NCI-H526 (cell line): ENCODE results near the gene EFNA5.
"Not testable (repeated sequence)": the region's sequence is repeated elsewhere in the genome, so short reads cannot be mapped to it uniquely, and the experiment has no call there.

Experiments used
- DNase-seq, 2 experiments: peaks; one replicate each; lab custom pipeline; 2025; lab: John Stamatoyannopoulos, UW

The EFNA5 gene

DNA sequence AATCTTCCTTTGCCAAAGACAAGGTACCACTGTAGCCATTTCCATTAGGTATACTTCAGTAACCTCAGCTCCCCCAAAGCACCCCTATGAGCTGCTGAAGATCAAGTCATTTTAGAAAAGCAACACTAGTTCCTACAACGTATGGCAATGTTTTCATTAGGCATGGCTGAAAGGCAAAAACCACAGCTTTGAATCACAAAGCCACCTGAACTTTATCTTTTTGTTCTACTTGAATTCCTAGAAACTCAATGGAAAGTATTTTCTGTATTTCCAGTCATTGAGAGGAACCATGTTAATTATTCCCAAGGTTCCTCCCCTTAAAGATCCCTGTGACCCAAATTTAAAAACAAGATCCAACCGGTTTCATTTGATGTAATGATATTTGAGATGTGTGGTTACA lies 152.1 kb downstream of the EFNA5 start:
- no peak for DNase-seq

DNA sequence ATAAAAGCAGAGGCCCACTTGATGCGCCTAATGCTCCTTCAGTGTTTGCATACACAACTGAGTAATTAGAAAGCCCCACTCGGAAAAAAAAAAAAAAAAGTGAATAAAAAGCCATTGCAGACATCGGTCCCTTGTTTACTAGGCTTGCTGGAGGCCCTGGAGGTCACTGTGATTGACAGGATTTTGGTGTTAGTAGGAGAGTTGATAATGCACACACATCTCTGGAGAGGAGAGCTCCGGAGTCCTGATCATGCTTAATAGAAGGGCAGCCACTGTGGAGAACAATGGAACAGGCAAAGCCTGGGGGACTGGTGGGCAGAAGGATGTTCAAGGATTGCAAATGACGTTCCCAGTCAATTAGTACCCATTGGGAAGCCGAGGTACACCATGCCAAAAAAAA lies 152.5 kb downstream of the EFNA5 start:
- DNase-seq, result no peak

DNA sequence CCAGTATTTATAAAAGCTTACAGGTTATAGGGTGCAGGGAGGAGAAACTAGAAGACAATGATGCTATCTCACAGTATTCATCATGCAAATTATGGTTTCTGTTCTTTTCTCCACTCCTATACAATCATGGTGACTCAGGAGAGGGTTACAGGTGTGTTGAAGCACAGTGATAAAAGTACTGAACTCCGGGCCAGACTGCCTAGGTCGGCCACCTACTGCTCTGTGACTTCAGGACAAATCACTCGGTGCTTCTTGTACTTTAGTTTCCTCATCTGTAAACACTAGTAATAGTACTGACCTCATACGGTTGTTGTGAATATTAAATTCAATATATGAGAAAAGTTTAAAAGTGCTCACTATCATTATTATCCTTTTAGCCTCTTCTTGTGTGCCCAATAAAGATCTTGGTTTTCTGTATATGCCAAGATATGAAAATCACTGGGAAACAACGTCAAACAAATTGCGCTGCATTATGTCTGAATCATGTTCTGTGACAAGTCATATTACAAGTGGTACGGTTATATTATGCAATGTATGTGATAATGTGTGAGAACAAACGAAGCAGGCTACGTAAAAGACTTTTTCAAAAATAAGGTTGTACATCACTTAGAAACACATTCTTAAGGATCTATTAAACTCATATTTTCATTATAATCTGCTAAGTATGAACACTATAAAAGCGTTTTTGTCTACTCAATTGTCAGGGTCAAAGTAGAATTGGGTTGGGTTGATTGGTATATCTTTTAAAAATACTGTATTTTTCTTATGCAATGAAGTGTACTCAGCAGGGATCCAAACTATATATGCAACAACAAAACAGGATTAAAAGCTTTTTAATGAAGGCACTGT lies 153.3 kb downstream of the EFNA5 start:
- DNase-seq, result no peak

DNA sequence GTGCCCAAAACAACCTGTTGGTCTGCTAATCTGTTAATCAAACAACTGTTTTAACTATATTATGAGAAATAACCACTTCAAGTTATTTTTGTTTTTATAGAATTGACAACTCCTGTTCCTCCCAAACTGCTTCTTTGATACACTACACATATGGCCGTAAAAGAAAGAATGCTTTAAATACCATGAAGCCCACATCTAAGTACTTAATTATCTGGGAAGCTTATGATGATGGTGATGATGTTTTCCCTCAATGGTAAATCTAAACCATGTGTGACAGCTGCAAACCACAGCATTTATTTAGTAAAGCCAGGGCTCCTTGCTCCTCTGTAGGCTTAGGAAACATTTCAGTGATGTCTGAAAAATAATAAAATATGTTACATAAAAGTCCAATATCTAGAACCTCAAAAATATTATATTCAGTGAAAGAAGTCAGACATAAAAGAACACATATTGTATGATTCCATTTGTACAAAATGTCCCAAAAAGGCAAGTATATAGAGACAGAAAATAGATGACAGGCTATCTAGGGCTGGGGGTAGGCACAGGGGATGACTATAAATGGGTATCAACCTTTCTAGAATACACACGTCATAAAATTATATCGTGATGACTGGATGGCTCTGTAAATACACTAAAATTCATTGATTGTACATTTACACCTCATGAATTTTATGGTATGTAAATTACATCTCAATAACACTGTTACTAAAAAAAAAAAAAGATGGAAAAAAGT lies 154.1 kb downstream of the EFNA5 start:
- no peak for DNase-seq

DNA sequence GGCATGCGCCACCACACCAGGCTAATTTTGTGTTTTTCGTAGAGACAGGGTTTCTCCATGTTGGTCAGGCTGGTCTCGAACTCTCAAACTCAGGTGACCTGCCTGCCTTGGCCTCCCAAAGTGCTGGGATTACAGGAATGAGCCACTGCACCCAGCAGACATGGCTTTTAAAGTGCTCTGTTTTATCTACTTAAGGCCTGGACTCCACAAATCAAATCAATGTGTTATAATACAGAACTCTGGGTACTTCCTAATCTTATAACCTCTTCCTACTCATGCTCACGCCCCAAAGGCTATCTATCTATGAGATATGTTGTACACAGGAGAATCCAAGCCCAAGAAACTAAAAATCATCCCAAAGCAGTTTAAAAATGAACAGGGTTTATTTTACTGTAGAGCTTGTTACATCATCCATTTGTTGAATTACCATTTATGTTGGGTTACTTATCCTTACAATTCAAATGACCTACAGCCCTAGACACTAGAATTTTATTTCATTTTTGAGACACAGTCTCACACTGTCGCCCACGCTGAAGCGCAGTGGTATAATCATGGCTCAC lies 155.1 kb downstream of the EFNA5 start:
- DNase-seq, result no peak

DNA sequence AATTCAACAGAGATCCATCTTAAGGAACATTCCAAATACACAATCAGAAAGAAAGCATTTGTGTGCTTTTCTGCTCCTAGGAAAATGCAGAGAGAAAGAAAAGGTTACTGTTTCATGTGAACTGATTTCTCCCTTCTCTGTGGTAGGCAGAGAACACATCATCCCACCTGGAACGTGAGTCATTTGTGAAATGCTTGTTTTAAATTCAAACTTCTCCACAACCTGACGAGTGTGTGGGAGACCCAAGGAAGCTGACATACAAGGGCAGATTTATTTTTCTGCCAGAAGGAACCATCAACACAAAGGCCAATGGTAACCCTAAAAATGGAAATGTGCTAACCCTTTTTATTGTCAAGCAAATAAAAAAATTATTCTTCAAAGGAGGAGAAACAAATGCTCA lies 156.4 kb downstream of the EFNA5 start:
- no peak for DNase-seq

DNA sequence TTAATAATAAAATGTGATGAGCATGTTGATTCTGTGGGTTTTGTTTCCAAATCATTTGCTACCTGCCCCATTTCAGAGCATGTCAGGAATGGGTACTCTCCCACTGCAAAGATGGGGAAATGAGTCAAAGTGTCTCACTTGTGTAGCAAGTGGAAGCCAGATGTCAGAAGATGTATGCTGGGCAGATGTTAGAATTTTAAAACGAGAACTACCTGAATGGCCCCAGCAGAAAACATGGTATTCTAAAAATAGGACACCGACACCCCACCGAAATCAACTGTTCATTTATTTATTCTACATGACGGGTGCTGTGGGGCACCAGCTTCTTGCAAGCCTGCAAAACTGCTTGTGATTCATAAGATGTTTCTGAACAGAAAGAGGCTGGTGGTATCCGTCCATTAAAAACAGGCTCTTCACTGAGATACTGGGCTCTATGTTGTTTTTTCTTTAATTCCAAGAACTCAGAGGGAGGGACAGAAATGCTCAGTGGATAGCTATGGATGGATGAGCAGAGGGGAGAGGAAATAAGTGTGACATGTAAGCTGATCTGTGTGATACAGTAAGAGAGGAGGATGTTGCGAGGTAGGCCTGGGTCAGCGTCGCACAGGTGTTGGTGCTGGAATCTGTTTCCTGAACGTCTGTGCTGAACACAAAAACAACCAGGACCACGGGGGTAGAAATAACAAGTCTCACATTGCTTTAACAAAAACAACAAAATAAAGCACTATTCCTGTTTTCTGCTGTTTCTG lies 157.2 kb downstream of the EFNA5 start:
- DNase-seq, result no peak

DNA sequence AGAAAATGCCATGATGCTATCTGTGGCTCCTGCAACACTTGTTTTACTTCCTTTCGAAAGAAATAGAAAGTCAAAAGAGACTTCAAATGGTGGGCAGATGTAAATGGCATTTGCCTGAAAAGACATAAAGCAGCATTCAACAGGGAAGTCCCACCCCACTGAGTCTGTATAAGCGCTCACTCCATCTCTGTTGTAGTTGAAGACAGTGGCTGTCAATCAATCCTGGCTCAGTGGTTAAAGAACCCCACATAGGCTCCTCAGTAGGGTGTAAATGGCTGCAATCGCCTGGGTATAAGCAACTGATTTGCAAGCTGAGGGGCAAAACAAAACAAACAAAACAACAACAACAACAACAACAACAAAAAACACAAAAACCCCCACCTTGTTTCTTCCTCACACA lies 158.7 kb downstream of the EFNA5 start:
- DNase-seq, result no peak

DNA sequence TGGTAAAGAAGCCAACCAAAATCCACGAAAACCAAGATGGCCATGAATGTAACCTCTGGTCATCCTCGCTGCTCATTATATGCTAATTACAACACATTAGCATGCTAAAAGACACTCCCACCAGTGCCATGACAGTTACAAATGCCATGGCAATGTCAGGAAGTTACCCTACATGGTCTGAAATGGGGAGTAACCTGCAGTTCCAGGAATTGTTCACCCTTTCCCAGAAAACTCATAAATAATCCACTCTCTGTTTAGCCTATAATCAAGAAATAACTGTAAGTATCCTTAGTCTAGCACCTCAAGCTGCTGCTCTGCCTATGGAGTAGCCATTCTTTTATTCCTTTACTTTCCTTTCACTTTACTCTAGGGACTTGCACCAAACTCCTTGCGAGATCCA lies 160.6 kb downstream of the EFNA5 start:
- no peak for DNase-seq

DNA sequence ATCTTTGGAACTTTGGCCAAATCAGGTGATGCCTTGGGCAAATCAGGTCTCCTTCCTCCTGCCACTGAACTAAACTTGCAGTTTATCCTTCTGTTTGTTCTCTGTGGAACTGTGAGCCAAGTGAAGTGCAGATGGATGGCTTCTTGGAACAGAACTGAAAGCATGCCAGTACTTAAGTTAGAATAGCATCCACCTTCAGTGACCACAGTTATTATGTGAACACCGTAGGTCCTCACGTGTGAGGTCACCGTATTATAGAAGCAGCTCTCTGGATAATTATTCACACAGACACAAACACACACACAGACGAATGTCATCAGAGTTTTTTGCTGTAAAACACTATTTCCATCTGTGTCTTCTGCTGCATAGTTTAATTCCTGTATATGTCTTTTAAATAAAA lies 162.6 kb downstream of the EFNA5 start:
- DNase-seq, result no peak

DNA sequence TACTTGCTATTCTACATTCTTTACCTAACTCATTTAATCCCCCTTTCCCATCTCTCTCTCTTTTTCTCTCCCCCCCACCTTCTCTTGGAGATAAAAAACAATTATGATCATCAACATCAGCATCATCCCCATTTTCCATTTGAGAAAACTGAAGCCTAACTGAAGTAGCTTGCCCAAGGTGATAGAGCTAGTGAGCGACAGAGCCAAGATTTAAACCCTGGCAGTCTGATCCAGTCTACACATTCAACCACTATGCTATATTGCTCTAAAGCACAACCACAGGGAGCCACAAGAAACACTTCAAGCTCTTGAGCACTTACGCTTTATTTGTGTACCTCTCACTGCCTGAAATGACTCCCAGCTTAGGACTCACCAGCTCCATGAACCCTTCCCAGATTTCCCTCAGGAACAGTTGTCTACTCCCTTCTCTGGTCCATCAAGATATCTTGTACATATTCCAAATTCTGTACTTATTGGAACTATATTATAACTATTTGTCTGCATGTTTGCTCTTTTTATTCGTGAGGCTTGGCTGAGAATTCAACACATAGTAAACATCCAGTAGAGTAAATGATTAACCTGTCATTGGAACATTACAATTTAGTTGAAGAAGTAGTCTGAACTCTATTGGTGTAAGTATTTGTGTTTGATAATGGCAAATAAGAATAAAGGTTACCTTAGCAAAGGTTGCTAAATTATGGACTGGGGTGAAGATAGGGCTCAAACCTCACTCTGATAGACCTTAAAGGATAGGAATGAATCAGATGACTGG lies 164.8 kb downstream of the EFNA5 start:
- no peak for DNase-seq

DNA sequence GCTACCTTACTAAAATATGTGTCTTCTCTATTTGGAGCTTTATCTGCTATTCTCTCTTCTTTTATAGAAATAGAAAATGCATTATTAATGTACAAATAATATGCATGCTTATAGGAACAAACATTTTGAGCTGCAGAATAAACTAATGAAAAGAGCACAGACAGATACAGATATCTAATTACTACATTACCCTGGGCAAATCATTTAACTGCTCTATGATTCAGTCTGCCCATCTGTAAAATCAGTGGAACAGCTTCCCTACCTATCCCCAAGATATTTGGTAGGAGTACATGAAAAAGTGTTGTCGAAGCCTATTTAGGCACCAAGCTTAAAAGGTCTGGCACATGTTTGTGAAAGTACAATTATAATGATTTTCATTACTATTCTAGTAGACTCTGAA lies 166.3 kb downstream of the EFNA5 start:
- DNase-seq, result no peak

DNA sequence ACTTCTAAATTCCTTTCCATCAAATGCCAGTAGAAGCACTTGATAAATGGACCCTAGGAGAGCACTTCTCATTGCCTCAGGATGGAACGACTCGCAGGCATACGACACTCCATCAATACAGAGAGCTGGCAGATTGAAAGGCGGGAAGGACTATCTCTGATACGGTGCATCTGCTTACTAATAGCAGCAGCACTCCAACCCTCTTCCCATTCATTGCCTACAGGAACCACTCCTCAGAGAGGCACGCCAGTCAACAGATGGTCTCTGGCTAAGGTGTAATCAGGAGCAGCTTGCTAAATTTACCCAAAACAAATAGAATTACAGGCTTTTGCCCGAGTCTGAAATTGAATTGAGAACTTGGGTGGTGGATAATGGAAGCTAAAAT lies 168.1 kb downstream of the EFNA5 start:
- no peak for DNase-seq

DNA sequence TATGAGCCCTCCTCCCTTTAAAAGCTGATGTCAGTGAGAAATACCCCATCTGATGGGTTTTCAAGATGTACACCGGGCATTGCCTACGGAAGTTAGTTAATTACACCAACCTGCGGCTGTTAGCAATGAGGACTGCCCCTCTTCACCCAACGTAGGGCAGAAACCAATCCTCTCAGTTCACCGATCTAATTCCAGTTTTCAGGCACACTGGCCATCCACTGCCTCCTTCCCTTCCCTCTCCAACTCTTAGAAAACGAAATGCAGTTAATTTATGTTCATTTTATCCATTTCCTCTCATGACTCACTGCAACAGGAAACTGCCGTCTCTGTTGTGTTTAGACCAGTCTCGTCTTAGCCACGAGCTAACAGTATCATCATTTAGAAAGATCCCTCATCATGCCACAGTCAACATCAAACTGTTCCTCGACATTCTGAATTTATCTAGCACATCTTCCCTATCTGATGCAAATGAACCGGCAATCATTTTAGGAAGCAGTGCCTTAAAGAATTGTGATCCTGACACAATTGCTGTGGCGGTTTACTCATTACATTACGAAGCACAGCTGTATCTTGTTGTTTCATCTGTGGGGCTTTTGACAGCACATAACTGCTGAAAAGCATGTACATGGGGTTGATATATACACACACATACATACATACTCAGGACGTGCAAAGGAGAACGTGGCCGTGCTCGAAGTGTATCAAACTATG lies 168.6 kb downstream of the EFNA5 start:
- no peak for DNase-seq

DNA sequence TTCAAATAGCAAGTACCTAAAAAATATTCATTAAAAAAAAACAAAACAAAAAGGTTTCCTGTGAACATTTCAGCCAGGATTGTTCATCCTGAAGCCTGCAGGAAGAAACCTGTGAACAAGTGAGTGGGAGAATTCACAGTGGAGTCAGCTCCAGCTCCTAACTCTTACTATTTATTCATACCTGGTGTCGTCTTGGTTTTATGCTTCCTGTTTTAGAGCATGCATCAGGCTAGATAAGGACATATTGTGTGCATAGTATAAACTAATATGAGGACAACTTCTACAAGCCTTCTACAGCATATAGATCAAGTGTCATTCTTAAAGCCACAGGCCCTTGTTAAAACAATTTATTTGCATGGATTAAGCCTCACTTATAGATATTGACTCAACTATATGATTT lies 169.9 kb downstream of the EFNA5 start:
- peak; percentile 31 to 53 for DNase-seq

DNA sequence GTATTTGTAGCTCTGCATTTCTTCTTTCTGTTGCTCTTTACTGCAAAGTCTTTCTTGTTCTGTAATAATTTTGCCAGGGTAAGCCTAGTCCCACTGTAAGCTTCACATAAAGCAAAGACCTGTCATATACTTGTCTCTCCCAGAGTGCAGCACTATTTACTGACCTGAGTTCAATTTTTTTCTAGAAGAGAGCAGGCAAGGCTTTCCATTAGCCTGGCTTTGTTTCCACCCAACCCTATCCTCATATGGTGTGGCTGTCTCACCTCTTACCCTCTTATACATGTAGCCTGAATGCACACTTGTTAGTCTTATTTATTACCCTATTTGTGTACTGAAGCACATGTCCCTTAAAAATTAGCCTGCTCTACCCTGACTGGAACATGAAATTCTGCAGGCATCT lies 170.4 kb downstream of the EFNA5 start:
- peak; percentile 23 to 38 for DNase-seq

DNA sequence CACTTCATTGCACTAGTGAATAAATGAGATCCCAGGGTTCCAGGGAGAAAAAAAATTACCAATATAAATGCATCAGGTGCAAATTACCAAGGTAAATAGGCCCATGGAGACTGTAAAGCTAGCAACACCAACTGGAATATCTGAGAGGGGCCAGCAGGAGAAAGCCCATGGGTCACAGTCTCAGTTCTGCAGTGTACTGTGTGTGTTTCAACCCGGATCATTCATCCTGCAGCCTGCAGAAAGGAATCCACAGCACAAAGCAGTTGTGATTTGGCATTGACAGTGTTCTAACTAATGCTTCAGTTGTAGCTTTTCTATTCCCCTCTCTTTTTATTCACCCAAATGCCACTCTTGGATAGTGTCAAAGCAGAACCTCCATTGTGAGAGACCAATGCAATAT lies 171.0 kb downstream of the EFNA5 start:
- DNase-seq, result peak in 1 of 2 experiments; percentile 18

DNA sequence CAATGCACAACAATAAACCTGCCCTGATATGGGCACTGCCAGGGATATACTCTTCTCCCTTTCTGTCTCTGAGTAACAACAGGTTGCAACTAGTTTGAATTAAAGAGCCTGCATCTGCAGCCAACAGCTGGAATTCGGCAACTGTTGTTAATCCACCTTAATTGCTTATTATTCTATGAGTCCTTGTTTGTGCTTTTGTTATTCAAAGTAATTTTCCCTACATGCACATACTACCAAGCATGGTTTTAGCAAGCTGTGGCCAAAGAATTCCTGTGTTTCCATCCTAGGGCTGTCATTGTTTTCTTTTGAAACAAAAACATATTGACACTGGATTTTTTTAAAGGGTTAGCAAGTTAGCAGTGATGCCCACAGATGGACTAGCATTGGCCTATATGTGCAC lies 171.5 kb downstream of the EFNA5 start:
- DNase-seq, result no peak

DNA sequence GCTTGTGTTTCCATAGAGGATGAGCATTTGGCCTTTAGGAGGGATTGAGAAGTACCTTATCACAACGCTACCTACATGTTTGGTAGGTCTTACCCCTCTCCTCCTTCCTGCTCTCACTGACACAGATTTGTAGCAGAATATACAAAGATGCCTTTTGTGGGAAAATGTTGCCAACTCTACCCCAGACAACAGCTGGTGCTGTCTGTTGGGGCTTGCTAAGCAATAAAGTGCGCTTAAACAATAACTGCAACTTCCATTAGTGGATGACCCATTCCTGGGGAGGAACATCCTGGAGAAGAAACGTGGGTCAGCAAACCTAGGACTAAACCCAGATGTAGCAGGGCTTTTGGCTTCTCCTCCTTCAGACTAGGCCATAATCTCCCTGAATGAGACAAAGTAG lies 174.3 kb downstream of the EFNA5 start:
- no peak for DNase-seq

DNA sequence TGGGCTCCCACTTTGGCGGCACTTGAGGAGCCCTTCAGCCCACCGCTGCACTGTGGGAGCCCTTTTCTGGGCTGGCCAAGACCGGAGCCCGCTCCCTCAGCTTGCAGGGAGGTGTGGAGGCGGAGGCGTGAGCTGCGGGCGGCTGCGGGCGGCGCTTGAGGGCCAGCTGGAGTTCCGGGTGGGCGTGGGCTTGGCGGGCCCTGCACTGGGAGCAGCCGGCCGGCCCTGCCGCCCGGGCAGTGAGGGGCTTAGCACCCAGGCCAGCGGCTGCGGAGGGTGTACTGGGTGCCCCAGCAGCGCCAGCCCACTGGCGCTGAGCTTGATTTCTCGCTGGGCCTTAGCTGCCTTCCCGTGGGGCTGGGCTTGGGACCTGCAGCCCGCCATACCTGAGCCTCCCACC lies 176.6 kb downstream of the EFNA5 start:
- DNase-seq, result not testable (repeated sequence)

DNA sequence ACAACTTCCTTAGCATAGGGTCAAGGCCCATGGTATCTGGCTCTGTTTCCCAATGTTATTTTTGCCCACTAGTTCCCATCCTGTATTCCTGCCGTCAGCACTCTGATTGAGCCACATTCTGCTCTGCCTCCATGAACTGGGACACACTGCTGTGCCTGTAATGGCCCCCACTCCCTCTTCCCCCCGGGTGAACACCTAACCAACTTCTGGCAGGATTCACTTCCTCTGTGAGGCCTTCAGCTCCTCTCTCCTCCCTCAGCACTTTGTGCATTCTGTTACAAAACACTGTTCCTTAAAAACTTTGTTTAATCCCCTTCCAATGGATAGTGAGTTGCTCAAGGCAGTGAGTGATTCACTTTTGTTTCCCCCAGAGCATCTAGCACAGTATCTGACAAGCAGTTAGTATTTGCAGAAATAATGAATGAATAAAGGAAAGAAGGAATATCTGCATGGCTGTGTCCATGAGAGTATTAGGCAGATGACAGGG lies 183.6 kb downstream of the EFNA5 start:
- DNase-seq, result no peak
